NT2/D1 (cell line): ENCODE results near the gene TSPAN9.

ENCODE experiments used
- SUZ12 ChIP-seq: IDR thresholded peaks from 2 replicates; pipeline ENCODE4 v1.6.1; 2011; ENCODE audit not compliant: insufficient read length, insufficient read depth; ENCODE audit errors: extremely low read depth
- ZNF274 ChIP-seq: IDR thresholded peaks from 2 replicates; pipeline ENCODE4 v1.6.1; 2011; ENCODE audit warnings: mild to moderate bottlenecking, low read depth, low read length

- no peak for TF ChIP-seq ZNF274
- no peak for TF ChIP-seq SUZ12
Observed at GRCh38 chr12:3246253-3246652, 169.1 kb downstream of the TSPAN9 start.
